A549 (cell line): Measurements from ENCODE around the gene TRMT2A. TPM values are rescaled to one million over a fixed set of nuclear protein-coding genes. Genes with fewer than 3 reads are reported as not detected.

Experiments used
- ATAC-seq, 2 experiments: fragments of 200-7000 bp in 1 of 2; fragments of >200 bp in 1 of 2; cut with Nextera tagmentation in 1 of 2; cut with Tn5 transposase in 1 of 2; 3 replicates each; pipeline versions ENCODE4 v1.8.0 to v1.9.1; 2018 to 2020; ENCODE audit warnings: mild to moderate bottlenecking in 1 of 2, moderate library complexity in 1 of 2
- CTCF ChIA-PET: fragments of 300-600 bp; sonication (Branson Sonifier 250); formaldehyde crosslinking; extraction: SDS; loops from one replicate; lab custom pipeline; 2021; ENCODE audit warnings: antibody characterized with exemption, inconsistent platforms; lab: Yijun Ruan, JAX
- POLR2A ChIA-PET: fragments of 350-600 bp; formaldehyde crosslinking; extraction: SDS; loops from one replicate; lab custom pipeline; 2021; ENCODE audit warnings: antibody characterized with exemption, inconsistent platforms; lab: Yijun Ruan, JAX
- DNase-seq, 2 experiments: peaks; one replicate each; pipeline versions ENCODE4 v3.0.0 to v3.0.0-alpha.2; 2011 to 2016; ENCODE audit warnings: low read depth in 1 of 2, low spot score in 1 of 2
- FAIRE-seq: peaks from 2 replicates; lab custom pipeline; 2011; peaks lifted over from hg19 to GRCh38; lab: Jason Lieb, UNC
- H3K27ac ChIP-seq, 2 experiments: fragments of >200 bp; sonication (Bioruptor Twin); formaldehyde crosslinking; 3 replicates each; pipeline ENCODE4 v1.5.1; 2016 to 2017
- H3K4me1 ChIP-seq: fragments of >200 bp; sonication (Bioruptor Twin); formaldehyde crosslinking; 3 replicates; pipeline ENCODE4 v1.6.1; 2016
- H3K4me2 ChIP-seq: fragments of >200 bp; sonication (Bioruptor Twin); formaldehyde crosslinking; 3 replicates; pipeline ENCODE4 v1.6.1; 2016
- H3K4me3 ChIP-seq: fragments of >200 bp; sonication (Bioruptor Twin); formaldehyde crosslinking; 3 replicates; pipeline ENCODE4 v1.5.1; 2016
- H3K9me3 ChIP-seq: fragments of >200 bp; sonication (Bioruptor Twin); formaldehyde crosslinking; 3 replicates; pipeline ENCODE4 v1.6.1; 2016
- BHLHE40 ChIP-seq: IDR thresholded peaks from 2 replicates; pipeline ENCODE4 v1.6.1; 2012; ENCODE audit warnings: low read depth, low read length, inconsistent platforms
- CEBPB ChIP-seq, 2 experiments: fragments of >200 bp in 1 of 2; sonication (Bioruptor Twin) in 1 of 2; formaldehyde crosslinking in 1 of 2; IDR thresholded peaks; 2 replicates each; pipeline ENCODE4 v1.6.1; 2012 to 2016
- CHD2 ChIP-seq: fragments of 150-350 bp; IDR thresholded peaks from 2 replicates; pipeline ENCODE4 v1.6.1; 2014; ENCODE audit warnings: low read length; ENCODE audit not compliant: partially characterized antibody
- EHMT2 ChIP-seq: fragments of 200-600 bp; sonication (generic); IDR thresholded peaks from 2 replicates; pipeline ENCODE4 v1.6.1; 2016; ENCODE audit warnings: antibody characterized with exemption, low read depth, mild to moderate bottlenecking, moderate library complexity
- EP300 ChIP-seq, 2 experiments: fragments of >200 bp; sonication (Bioruptor Twin); formaldehyde crosslinking; IDR thresholded peaks; 2 replicates in 1 of 2; 3 replicates in 1 of 2; pipeline ENCODE4 v1.6.1; 2016 to 2017
- GATA3 ChIP-seq: IDR thresholded peaks from 2 replicates; pipeline ENCODE4 v1.6.1; 2012; ENCODE audit warnings: borderline replicate concordance
- HOXB13 ChIP-seq: fragments of 250-450 bp; sonication (Bioruptor Pico); IDR thresholded peaks from 2 replicates; pipeline ENCODE4 v1.5.0; 2020; ENCODE audit warnings: low read depth, mild to moderate bottlenecking, moderate library complexity
- HOXB5 ChIP-seq: fragments of 250-450 bp; sonication (Bioruptor Pico); IDR thresholded peaks from 2 replicates; pipeline ENCODE4 v1.5.0; 2020; ENCODE audit warnings: mild to moderate bottlenecking, moderate library complexity
- JUN ChIP-seq, 2 experiments: fragments of >200 bp; sonication (Bioruptor Twin); formaldehyde crosslinking; IDR thresholded peaks; 2 replicates in 1 of 2; 3 replicates in 1 of 2; pipeline ENCODE4 v1.6.1; 2016 to 2017
- JUNB ChIP-seq: fragments of >200 bp; sonication (Bioruptor Twin); formaldehyde crosslinking; IDR thresholded peaks from 2 replicates; pipeline ENCODE4 v1.6.1; 2016
- MAFK ChIP-seq: fragments of 450-650 bp; IDR thresholded peaks from 2 replicates; pipeline ENCODE4 v1.6.1; 2014; ENCODE audit not compliant: partially characterized antibody
- MAX ChIP-seq: IDR thresholded peaks from 2 replicates; pipeline ENCODE4 v1.6.1; 2012
- MAZ ChIP-seq: fragments of 150-350 bp; IDR thresholded peaks from 2 replicates; pipeline ENCODE4 v1.6.1; 2014; ENCODE audit warnings: antibody characterized with exemption, low read depth, low read length, borderline replicate concordance
- NFE2L2 ChIP-seq: fragments of 150-350 bp; conservative IDR thresholded peaks from 2 replicates; pipeline ENCODE4 v1.6.1; 2014; ENCODE audit warnings: low read length
- NR3C1 ChIP-seq: fragments of >200 bp; sonication (Bioruptor Twin); formaldehyde crosslinking; IDR thresholded peaks from 3 replicates; pipeline ENCODE4 v1.6.1; 2017
- RARB ChIP-seq: fragments of 250-450 bp; sonication (Bioruptor Pico); IDR thresholded peaks from 2 replicates; pipeline ENCODE4 v1.8.0; 2021; ENCODE audit warnings: mild to moderate bottlenecking, moderate library complexity
- RCOR1 ChIP-seq: fragments of 150-350 bp; IDR thresholded peaks from 2 replicates; pipeline ENCODE4 v1.6.1; 2014; ENCODE audit warnings: antibody characterized with exemption, low read length, low read depth
- REST ChIP-seq: fragments of 200-600 bp; sonication (generic); IDR thresholded peaks from 2 replicates; pipeline ENCODE4 v1.6.1; 2016; ENCODE audit warnings: antibody characterized with exemption, mild to moderate bottlenecking, moderate library complexity
- RNF2 ChIP-seq: fragments of 200-600 bp; sonication (generic); IDR thresholded peaks from 2 replicates; pipeline ENCODE4 v1.6.1; 2016; ENCODE audit warnings: low read depth, mild to moderate bottlenecking, antibody characterized with exemption, moderate library complexity, borderline replicate concordance
- SMC3 ChIP-seq: fragments of >200 bp; sonication (Bioruptor Twin); formaldehyde crosslinking; IDR thresholded peaks from 3 replicates; pipeline ENCODE4 v1.6.1; 2018; ENCODE audit warnings: inconsistent platforms
- SREBF2 ChIP-seq: fragments of 450-650 bp; IDR thresholded peaks from 2 replicates; pipeline ENCODE4 v1.6.1; 2014; ENCODE audit warnings: mild to moderate bottlenecking, moderate library complexity
- TFCP2L1 ChIP-seq: fragments of 250-450 bp; sonication (Bioruptor Pico); IDR thresholded peaks from 2 replicates; pipeline ENCODE4 v1.5.0; 2021; ENCODE audit warnings: mild to moderate bottlenecking
- WGBS: methylation state at CpG from one replicate; pipeline ENCODE4 v1.1.6; 2017; ENCODE audit errors: missing lambda C conversion rate; 5-methylcytosine and 5-hydroxymethylcytosine counted together
- polyA plus RNA-seq, 4 experiments: library from polyadenylated mRNA; depleted of rRNA in 3 of 4; stranded (reverse); fragments of >200 nt; fragmentation: RNase III in 1 of 4; extraction: RNeasy Plus Mini Kit Qiagen cat#74134 plus additional on column Dnase treatment in 1 of 4; gene quantifications; 2 replicates in 3 of 4; 3 replicates in 1 of 4; pipeline ENCODE4 v1.2.3, GENCODE V29; 2011 to 2017
- TF ChIP-seq, protein P1 (sequence below): IDR thresholded peaks from 2 replicates; pipeline ENCODE4 v1.6.1; 2012
- TF ChIP-seq, protein P2 (sequence below): fragments of >200 bp; sonication (Bioruptor Twin); formaldehyde crosslinking; IDR thresholded peaks from 3 replicates; pipeline ENCODE4 v1.5.1; 2016

Gene TRMT2A
- polyA plus RNA-seq, 2 of the 4 experiments (the other 2 are of a cell fraction): 12.3 to 28.8 TPM

- Histone ChIP-seq H3K4me3 (no peak overlapping the region), H3K4me2 (no peak overlapping the region), H3K27ac (no peak overlapping the region), H3K4me1 (no peaks in the 10 kb centered on the region), H3K9me3 (no peaks in the 10 kb centered on the region)
- CTCF ChIA-PET: interaction anchor here (0.7 kb wide), 1 partner anchor 170 kb away, joined by 3 read pairs; no protein-coding TSS in a partner anchor
- TF ChIP-seq CEBPB (IDR thresholded peaks at IDR 0.05): no peak
- TF ChIP-seq HOXB5 (CRISPR knock-in tag): no peak
- POLR2A ChIA-PET: no interaction called here
- DNase-seq (no peak), ATAC-seq (no peak), FAIRE-seq (no peak)
- WGBS: 88% methylated on average over 8 of the region's 11 CpGs
These were observed 50.2 kb downstream of the TRMT2A start for GRCh38 chr22:20066617-20067383.

- H3K27ac ChIP-seq: no peak overlapping the region
- no peak overlapping the region for H3K4me3 ChIP-seq
- FAIRE-seq (no peak), DNase-seq (no peak), ATAC-seq (no peak)
- CTCF ChIA-PET: no interaction called here
- POLR2A ChIA-PET: no interaction called here
- H3K9me3 ChIP-seq: no peaks in the 10 kb centered on the region
- H3K4me2 ChIP-seq: no peak overlapping the region
- no peaks in the 10 kb centered on the region for H3K4me1 ChIP-seq
- 80% methylated on average over 6 of the region's 14 CpGs for WGBS
- TF ChIP-seq RNF2 (no peak), SREBF2 (no peak), EHMT2 (no peak), TFCP2L1 (CRISPR knock-in tag) (no peak), NFE2L2 (no peak)
These were observed 51.0 kb downstream of the TRMT2A start for GRCh38 chr22:20065896-20066616.

DNA sequence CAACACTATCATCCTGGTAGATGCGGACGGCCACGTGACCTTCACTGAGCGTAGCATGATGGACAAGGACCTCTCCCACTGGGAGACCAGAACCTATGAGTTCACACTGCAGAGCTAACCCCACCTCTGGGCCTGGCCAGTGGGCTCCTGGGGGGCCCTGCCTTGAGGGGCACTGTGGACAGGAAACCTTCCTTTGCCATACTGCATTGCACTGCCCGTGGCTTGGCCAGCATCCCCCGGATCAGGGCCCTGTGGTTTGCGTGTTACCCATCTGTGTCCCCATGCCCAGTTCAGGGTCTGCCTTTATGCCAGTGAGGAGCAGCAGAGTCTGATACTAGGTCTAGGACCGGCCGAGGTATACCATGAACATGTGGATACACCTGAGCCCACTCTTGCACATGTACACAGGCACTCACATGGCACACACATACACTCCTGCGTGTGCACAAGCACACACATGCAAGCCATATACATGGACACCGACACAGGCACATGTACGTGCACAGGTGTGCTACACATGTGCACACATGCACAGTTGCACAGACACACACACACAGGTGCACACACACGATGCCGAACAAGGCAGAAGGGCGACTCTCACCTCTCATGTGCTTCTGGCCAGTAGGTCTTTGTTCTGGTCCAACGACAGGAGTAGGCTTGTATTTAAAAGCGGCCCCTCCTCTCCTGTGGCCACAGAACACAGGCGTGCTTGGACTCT lies 52.3 kb downstream of the TRMT2A start:
- no peaks in the 10 kb centered on the region for H3K4me1 ChIP-seq
- POLR2A ChIA-PET: no interaction called here
- CTCF ChIA-PET: no interaction called here
- FAIRE-seq (no peak), DNase-seq (no peak), ATAC-seq (no peak)
- 97% methylated on average over 13 of the region's 18 CpGs for WGBS
- H3K27ac ChIP-seq: no peak overlapping the region
- H3K4me2 ChIP-seq: no peak overlapping the region
- H3K4me3 ChIP-seq: no peak overlapping the region
- H3K9me3 ChIP-seq: no peaks in the 10 kb centered on the region
- TF ChIP-seq SMC3 (no peak), EP300 (IDR thresholded peaks at IDR 0.05) (no peak), BHLHE40 (no peak), RARB (CRISPR knock-in tag) (no peak), MAX (no peak), NR3C1 (no peak), HOXB13 (CRISPR knock-in tag) (no peak), REST (no peak), JUNB (no peak), JUN (IDR thresholded peaks at IDR 0.05) (no peak), MAFK (no peak), CHD2 (no peak), MAZ (no peak), GATA3 (no peak), RCOR1 (no peak)
- TF ChIP-seq, protein P1, sequence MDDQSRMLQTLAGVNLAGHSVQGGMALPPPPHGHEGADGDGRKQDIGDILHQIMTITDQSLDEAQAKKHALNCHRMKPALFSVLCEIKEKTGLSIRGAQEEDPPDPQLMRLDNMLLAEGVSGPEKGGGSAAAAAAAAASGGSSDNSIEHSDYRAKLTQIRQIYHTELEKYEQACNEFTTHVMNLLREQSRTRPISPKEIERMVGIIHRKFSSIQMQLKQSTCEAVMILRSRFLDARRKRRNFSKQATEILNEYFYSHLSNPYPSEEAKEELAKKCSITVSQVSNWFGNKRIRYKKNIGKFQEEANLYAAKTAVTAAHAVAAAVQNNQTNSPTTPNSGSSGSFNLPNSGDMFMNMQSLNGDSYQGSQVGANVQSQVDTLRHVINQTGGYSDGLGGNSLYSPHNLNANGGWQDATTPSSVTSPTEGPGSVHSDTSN: no peak
- TF ChIP-seq, protein P2, sequence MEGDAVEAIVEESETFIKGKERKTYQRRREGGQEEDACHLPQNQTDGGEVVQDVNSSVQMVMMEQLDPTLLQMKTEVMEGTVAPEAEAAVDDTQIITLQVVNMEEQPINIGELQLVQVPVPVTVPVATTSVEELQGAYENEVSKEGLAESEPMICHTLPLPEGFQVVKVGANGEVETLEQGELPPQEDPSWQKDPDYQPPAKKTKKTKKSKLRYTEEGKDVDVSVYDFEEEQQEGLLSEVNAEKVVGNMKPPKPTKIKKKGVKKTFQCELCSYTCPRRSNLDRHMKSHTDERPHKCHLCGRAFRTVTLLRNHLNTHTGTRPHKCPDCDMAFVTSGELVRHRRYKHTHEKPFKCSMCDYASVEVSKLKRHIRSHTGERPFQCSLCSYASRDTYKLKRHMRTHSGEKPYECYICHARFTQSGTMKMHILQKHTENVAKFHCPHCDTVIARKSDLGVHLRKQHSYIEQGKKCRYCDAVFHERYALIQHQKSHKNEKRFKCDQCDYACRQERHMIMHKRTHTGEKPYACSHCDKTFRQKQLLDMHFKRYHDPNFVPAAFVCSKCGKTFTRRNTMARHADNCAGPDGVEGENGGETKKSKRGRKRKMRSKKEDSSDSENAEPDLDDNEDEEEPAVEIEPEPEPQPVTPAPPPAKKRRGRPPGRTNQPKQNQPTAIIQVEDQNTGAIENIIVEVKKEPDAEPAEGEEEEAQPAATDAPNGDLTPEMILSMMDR: no peak
